H1 (cell line): ENCODE results near the gene STX8.

Source experiments
- GABPA ChIP-seq: IDR thresholded peaks from 2 replicates; pipeline ENCODE4 v1.6.1; 2011; ENCODE audit warnings: mild to moderate bottlenecking, low read length, moderate library complexity, borderline replicate concordance; ENCODE audit not compliant: insufficient read depth
- TF ChIP-seq, protein P1 (sequence below), 3 experiments: IDR thresholded peaks; 1 replicate in 2 of 3; 2 replicates in 1 of 3; pipeline versions ENCODE4 v1.5.1 to v1.6.1; 2011; ENCODE audit warnings: low read length in 3 of 3, mild to moderate bottlenecking in 3 of 3, inconsistent platforms in 2 of 3, low read depth in 1 of 3, moderate library complexity in 1 of 3; ENCODE audit not compliant: insufficient read depth in 1 of 3; ENCODE audit errors: control extremely low read depth in 1 of 3

- no peak for TF ChIP-seq GABPA
- TF ChIP-seq, protein P1, sequence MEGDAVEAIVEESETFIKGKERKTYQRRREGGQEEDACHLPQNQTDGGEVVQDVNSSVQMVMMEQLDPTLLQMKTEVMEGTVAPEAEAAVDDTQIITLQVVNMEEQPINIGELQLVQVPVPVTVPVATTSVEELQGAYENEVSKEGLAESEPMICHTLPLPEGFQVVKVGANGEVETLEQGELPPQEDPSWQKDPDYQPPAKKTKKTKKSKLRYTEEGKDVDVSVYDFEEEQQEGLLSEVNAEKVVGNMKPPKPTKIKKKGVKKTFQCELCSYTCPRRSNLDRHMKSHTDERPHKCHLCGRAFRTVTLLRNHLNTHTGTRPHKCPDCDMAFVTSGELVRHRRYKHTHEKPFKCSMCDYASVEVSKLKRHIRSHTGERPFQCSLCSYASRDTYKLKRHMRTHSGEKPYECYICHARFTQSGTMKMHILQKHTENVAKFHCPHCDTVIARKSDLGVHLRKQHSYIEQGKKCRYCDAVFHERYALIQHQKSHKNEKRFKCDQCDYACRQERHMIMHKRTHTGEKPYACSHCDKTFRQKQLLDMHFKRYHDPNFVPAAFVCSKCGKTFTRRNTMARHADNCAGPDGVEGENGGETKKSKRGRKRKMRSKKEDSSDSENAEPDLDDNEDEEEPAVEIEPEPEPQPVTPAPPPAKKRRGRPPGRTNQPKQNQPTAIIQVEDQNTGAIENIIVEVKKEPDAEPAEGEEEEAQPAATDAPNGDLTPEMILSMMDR (IDR thresholded peaks at IDR 0.05; ENCODE audit: control extremely low read depth in 1 of 3, insufficient read depth in 1 of 3, low read depth in 1 of 3, low read length in 3 of 3): no peak
These were observed 337.8 kb downstream of the STX8 start for GRCh38 chr17:9237661-9238301.
